ENCODE results near the gene ARL14EP. TPM values are rescaled to one million over a fixed set of nuclear protein-coding genes. Genes with fewer than 3 reads are reported as not detected.

ARL14EP gene
- total RNA-seq, 1 experiment from 2014 or later, result 25.3 TPM

GRCh38 chr11:30291331-30291730 lies 31.6 kb upstream of the ARL14EP start:
- no TSS peak for BruUV-seq (replicated peaks)
- TF ChIP-seq CBX3 (IDR thresholded peaks at IDR 0.05; ENCODE audit: low read depth) (no peak), MAX (IDR thresholded peaks at IDR 0.05) (no peak), SRF (IDR thresholded peaks at IDR 0.05; ENCODE audit: low read depth) (no peak), CTCF (IDR thresholded peaks at IDR 0.05 in 2 of 3, conservative IDR thresholded peaks at IDR 0.05 in 1 of 3; ENCODE audit: borderline replicate concordance in 1 of 3, insufficient read depth in 1 of 3, low read depth in 2 of 3, low read length in 2 of 3) (no peak), SP1 (IDR thresholded peaks at IDR 0.05; ENCODE audit: low read depth) (no peak), SIN3A (IDR thresholded peaks at IDR 0.05; ENCODE audit: low read depth) (no peak), EZH2 (IDR thresholded peaks at IDR 0.05) (no peak), RAD21 (IDR thresholded peaks at IDR 0.05; ENCODE audit: low read depth) (no peak)
- H3K79me2 ChIP-seq (ENCODE audit: insufficient read depth, low read length), result no peaks in the 10 kb centered on the region
- no peaks in the 10 kb centered on the region for H4K20me1 ChIP-seq (ENCODE audit: insufficient read depth)
- H3K27ac ChIP-seq (ENCODE audit: low read depth, low read length), result no peak overlapping the region
- DNase-seq (ENCODE audit: low read depth, low spot score) (no peak), ATAC-seq (no peak)
- RAD21 ChIA-PET (ENCODE audit: low non-redundant PET in 1 of 2, low total read pairs in 2 of 2, uncharacterized antibody in 2 of 2, unreplicated experiment in 2 of 2), result no interaction called here
- H3K9ac ChIP-seq (ENCODE audit: low read length), result no peak overlapping the region
- no peak overlapping the region for H3K4me3 ChIP-seq (replicated peaks in 1 of 2; ENCODE audit: low read depth in 1 of 2, low read length in 2 of 2)
- H2AFZ ChIP-seq (ENCODE audit: low read depth, low read length, poor library complexity, severe bottlenecking), result no peak overlapping the region
- H3K9me3 ChIP-seq (ENCODE audit: control insufficient read depth in 1 of 2, insufficient read depth in 1 of 2, low read depth in 1 of 2, low read length in 2 of 2), result no peaks in the 10 kb centered on the region
- POLR2A ChIA-PET, result no interaction called here
- H3K9me2 ChIP-seq (ENCODE audit: insufficient read depth), result peaks cover 3% of the 10 kb centered on the region; the same call in 1 of the 2 replicates
- H3K4me2 ChIP-seq (ENCODE audit: low read length), result no peak overlapping the region
- no peaks in the 10 kb centered on the region for H3K4me1 ChIP-seq (ENCODE audit: control insufficient read depth in 1 of 2, insufficient read depth in 2 of 2, low read length in 2 of 2)
- peaks cover 34% of the 10 kb centered on the region for H3K27me3 ChIP-seq (ENCODE audit: insufficient read depth, low read length)
- H3K36me3 ChIP-seq (ENCODE audit: control insufficient read depth in 1 of 2, insufficient read depth in 2 of 2, low read length in 2 of 2), result no peaks in the 10 kb centered on the region
- CTCF ChIA-PET, result no interaction called here
- intact Hi-C loops (cut with micrococcal nuclease), result no loop called here

GRCh38 chr11:30292545-30292944 lies 30.4 kb upstream of the ARL14EP start:
- no TSS peak for BruUV-seq (replicated peaks)
- H3K27ac ChIP-seq (ENCODE audit: low read depth, low read length), result no peak overlapping the region
- intact Hi-C loops (cut with micrococcal nuclease), result no loop called here
- CTCF ChIA-PET, result no interaction called here
- no peaks in the 10 kb centered on the region for H3K4me1 ChIP-seq (ENCODE audit: control insufficient read depth in 1 of 2, insufficient read depth in 2 of 2, low read length in 2 of 2)
- H3K9me3 ChIP-seq (ENCODE audit: control insufficient read depth in 1 of 2, insufficient read depth in 1 of 2, low read depth in 1 of 2, low read length in 2 of 2), result no peaks in the 10 kb centered on the region
- H3K79me2 ChIP-seq (ENCODE audit: insufficient read depth, low read length), result no peaks in the 10 kb centered on the region
- H3K9me2 ChIP-seq (ENCODE audit: insufficient read depth), result peaks cover 3% of the 10 kb centered on the region; the same call in 1 of the 2 replicates
- no peak for DNase-seq (ENCODE audit: low read depth, low spot score)
- H3K9ac ChIP-seq (ENCODE audit: low read length), result no peak overlapping the region
- H4K20me1 ChIP-seq (ENCODE audit: insufficient read depth), result no peaks in the 10 kb centered on the region
- no peak for ATAC-seq
- H3K4me3 ChIP-seq (replicated peaks in 1 of 2; ENCODE audit: low read depth in 1 of 2, low read length in 2 of 2), result no peak overlapping the region
- H3K27me3 ChIP-seq (ENCODE audit: insufficient read depth, low read length), result peaks cover 27% of the 10 kb centered on the region
- H3K36me3 ChIP-seq (ENCODE audit: control insufficient read depth in 1 of 2, insufficient read depth in 2 of 2, low read length in 2 of 2), result no peaks in the 10 kb centered on the region
- RAD21 ChIA-PET (ENCODE audit: low non-redundant PET in 1 of 2, low total read pairs in 2 of 2, uncharacterized antibody in 2 of 2, unreplicated experiment in 2 of 2), result no interaction called here
- no peak overlapping the region for H3K4me2 ChIP-seq (ENCODE audit: low read length)
- no peak for TF ChIP-seq FOSL1 (IDR thresholded peaks at IDR 0.05; ENCODE audit: low read depth)
- H2AFZ ChIP-seq (ENCODE audit: low read depth, low read length, poor library complexity, severe bottlenecking), result no peak overlapping the region
- POLR2A ChIA-PET, result no interaction called here
